Gastrocnemius medialis (tissue), 4 donors: Measurements from ENCODE around the gene TRMT10C. TPM values are rescaled to one million over a fixed set of nuclear protein-coding genes. Genes with fewer than 3 reads are reported as not detected.
A peak's percentile ranks its signal among the peaks of the same experiment; 100 is the strongest.

Experiments
- ATAC-seq, 2 donors: fragments of 150-250 bp; one replicate each; pipeline ENCODE4 v1.9.1; 2016
- DNase-seq, 2 donors: peaks; one replicate each; pipeline ENCODE4 v3.0.0-alpha.2; 2019
- H3K27ac ChIP-seq, 4 donors: fragments of 200-600 bp; sonication (generic); 1 replicate in 1 of 4; 2 replicates in 3 of 4; pipeline ENCODE4 v1.5.1; 2016 to 2018; ENCODE audit warnings: mild to moderate bottlenecking in 2 of 4, moderate library complexity in 1 of 4
- H3K27me3 ChIP-seq, 3 donors: fragments of 200-600 bp; sonication (generic) in 2 of 3; 1 replicate in 1 of 3; 2 replicates in 2 of 3; pipeline versions ENCODE4 v1.5.1 to v1.6.0; 2016 to 2019; ENCODE audit warnings: mild to moderate bottlenecking in 1 of 3, moderate library complexity in 1 of 3
- H3K36me3 ChIP-seq, 2 donors: fragments of 200-600 bp; sonication (generic) in 1 of 2; one replicate each; pipeline ENCODE4 v1.5.1; 2017 to 2018
- H3K4me1 ChIP-seq, 2 donors: fragments of 200-600 bp; sonication (generic) in 1 of 2; one replicate each; pipeline ENCODE4 v1.5.1; 2016 to 2017; ENCODE audit warnings: mild to moderate bottlenecking in 2 of 2
- H3K4me3 ChIP-seq, 4 donors: fragments of 200-600 bp; sonication (generic) in 3 of 4; 1 replicate in 1 of 4; 2 replicates in 3 of 4; pipeline ENCODE4 v1.5.1; 2016 to 2019; ENCODE audit warnings: mild to moderate bottlenecking in 2 of 4
- H3K9me3 ChIP-seq, 3 donors: fragments of 200-600 bp; sonication (generic) in 2 of 3; 1 replicate in 1 of 3; 2 replicates in 2 of 3; pipeline ENCODE4 v1.5.1; 2016 to 2019
- POLR2A ChIP-seq, 2 donors: fragments of 450-650 bp; IDR thresholded peaks; one replicate each; pipeline ENCODE4 v1.6.1; 2017; ENCODE audit warnings: antibody characterized with exemption in 2 of 2, mild to moderate bottlenecking in 2 of 2, moderate library complexity in 2 of 2
- in situ Hi-C, 4 donors: fragments of 200-750 bp; cut with MboI; loops; one replicate each; pipeline versions ENCODE4 v1.15.0 to v1.8.0; 2017; ENCODE audit warnings: low sequenced_read_pairs in 4 of 4
- intact Hi-C: fragments of 100-400 bp; cut with DNase I; formaldehyde crosslinking; loops from one replicate; pipeline ENCODE4 v1.15.1; 2023; ENCODE audit warnings: low total_unique reads
- total RNA-seq, 4 donors: library from RNA; depleted of rRNA; stranded (reverse); fragments of >200 nt; gene quantifications; one replicate each; pipeline versions ENCODE4 v1.1.0 to v1.2.3, GENCODE V29; 2016
- TF ChIP-seq, protein P1 (sequence below), 5 experiments: fragments of 450-650 bp in 3 of 5; fragments of 200-600 bp in 2 of 5; sonication (generic) in 2 of 5; IDR thresholded peaks in 4 of 5; conservative IDR thresholded peaks in 1 of 5; 1 replicate in 4 of 5; 2 replicates in 1 of 5; pipeline ENCODE4 v1.5.1; 2016 to 2019; ENCODE audit warnings: antibody characterized with exemption in 5 of 5, mild to moderate bottlenecking in 3 of 5, moderate library complexity in 3 of 5

Gene TRMT10C
- total RNA-seq, 4 donors from 2014 or later: 17.9 to 33.2 (median 26.2) TPM

DNA sequence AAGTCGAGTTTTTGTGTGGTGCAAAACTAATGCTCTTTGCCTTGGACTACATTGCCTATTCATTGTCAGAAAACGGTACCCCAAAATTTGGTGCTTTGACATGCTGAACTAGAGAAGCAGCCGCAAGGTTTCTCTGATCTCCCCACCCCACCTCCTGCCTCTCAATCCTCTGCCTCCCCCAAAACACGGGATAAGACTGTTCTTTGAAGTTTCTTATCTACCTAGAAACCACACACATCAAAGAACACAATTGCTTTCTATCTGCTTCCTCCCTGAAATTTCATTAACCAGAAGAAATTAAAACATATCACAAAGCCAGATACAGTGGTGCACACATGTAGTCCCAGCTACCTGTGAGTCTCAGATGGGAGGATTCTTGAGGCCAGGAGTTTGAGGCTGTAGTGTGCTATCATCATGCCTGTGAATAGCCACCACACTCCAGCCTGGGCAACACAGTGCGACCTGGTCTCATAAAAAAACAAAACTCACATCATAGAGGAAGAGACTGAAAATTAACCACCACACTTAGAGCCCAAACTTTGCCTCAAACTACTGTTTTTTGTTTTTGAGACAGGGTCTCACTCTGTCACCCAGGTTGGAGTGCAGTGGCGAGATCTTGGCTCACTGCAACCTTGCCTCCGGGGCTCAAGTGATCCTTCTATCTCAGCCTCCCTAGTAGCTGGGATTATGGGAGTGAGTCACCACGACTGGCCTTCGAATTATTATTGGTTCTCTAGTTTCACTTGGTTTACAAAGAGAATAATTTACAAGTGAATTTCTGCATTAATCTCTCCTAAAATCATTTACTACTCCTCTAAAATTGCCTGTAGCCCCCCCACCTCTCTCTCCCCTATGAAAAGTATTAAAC lies 9.6 kb downstream of the TRMT10C start:
- no peaks in the 10 kb centered on the region for H3K9me3 ChIP-seq
- no peak overlapping the region for H3K4me3 ChIP-seq
- peaks cover 19 to 25% of the 10 kb centered on the region in 2 donors for H3K4me1 ChIP-seq
- TF ChIP-seq POLR2A (IDR thresholded peaks at IDR 0.05): no peak
- TF ChIP-seq, protein P1, sequence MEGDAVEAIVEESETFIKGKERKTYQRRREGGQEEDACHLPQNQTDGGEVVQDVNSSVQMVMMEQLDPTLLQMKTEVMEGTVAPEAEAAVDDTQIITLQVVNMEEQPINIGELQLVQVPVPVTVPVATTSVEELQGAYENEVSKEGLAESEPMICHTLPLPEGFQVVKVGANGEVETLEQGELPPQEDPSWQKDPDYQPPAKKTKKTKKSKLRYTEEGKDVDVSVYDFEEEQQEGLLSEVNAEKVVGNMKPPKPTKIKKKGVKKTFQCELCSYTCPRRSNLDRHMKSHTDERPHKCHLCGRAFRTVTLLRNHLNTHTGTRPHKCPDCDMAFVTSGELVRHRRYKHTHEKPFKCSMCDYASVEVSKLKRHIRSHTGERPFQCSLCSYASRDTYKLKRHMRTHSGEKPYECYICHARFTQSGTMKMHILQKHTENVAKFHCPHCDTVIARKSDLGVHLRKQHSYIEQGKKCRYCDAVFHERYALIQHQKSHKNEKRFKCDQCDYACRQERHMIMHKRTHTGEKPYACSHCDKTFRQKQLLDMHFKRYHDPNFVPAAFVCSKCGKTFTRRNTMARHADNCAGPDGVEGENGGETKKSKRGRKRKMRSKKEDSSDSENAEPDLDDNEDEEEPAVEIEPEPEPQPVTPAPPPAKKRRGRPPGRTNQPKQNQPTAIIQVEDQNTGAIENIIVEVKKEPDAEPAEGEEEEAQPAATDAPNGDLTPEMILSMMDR (IDR thresholded peaks at IDR 0.05 in 4 of 5, conservative IDR thresholded peaks at IDR 0.05 in 1 of 5): no peak
- no peaks in the 10 kb centered on the region for H3K27me3 ChIP-seq
- intact Hi-C loops: loop anchor here (10.0 kb wide), 2 partner anchors 274 to 1756 kb away; partner anchors contain the start of genes CMSS1 and NFKBIZ
- no peak overlapping the region for H3K27ac ChIP-seq
- no peaks in the 10 kb centered on the region for H3K36me3 ChIP-seq
- DNase-seq (no peak), ATAC-seq (no peak)
- in situ Hi-C loops: loop anchor here in 2 of 4 donors (5.0 to 10.0 kb wide), 2 partner anchors 56 to 116 kb away; partner anchors contain the start of genes SENP7 (in 2 of the 2) and RPL24 (in 1 of the 2)

DNA sequence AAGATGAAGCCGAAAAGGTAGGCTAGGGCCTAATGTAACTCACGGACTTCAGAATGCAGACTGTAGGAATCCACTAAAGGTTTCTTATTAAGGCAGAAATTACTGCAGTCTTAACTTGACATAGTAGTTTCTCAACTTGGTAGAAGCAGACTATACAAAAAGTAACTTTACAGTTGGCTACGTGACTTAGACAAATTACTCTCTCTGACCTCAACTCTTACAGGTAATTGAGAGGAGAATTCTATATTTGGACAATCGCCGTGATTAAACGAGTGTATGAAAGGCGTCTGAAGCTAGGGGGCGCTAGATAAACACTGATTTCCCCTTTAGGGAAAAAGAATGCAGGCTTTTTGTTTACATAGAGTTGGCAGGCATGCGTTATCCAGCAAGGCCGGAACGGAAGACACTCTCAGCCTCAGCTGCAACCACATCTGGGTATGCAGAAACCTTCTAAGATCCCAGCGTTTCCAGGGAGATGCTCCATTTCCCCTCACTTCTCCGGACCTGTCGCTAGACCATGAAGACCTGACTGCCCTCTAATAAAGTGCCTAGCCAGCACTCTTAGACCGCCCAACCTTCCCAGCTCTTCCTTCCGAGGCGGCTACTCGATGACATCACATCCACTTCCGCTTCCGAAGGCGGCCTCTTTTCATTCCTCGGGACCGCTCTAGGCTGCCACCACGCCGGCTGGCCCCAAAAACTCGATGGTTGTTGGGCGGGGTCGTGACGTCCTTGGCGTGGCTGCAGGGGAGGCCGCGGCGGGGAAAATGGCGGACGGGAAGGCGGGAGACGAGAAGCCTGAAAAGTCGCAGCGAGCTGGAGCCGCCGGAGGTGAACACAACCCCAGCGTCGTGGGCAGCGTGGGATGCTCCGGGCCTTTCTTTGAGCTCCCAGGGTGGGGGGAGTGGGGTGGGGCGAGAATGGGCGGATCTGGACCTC lies 12.1 kb downstream of the TRMT10C start, which contains the start of gene PCNP:
PCNP (plus strand) TSS at position 732 of the 939 bp plus-strand sequence; CDS start at position 768, 36 bp downstream.
- peak within 1 kb of the TSS; percentile 94 to 97 (median 96) for H3K27ac ChIP-seq
- H3K4me3 ChIP-seq: peak within 1 kb of the TSS; percentile 64 to 92 (median 81)
- TF ChIP-seq, protein P1 (IDR thresholded peaks at IDR 0.05 in 4 of 5, conservative IDR thresholded peaks at IDR 0.05 in 1 of 5): peak; percentile 87 to 95 (median 93)
- peak; percentile 79 to 87 for TF ChIP-seq POLR2A (IDR thresholded peaks at IDR 0.05)
- peak; percentile 98 for DNase-seq
- in situ Hi-C loops: loop anchor here in 2 of 4 donors (5.0 to 10.0 kb wide), 2 partner anchors 59 to 114 kb away; partner anchors contain the start of genes SENP7 (in 2 of the 2) and RPL24 (in 1 of the 2)
- peak; percentile 96 to 97 for ATAC-seq
- H3K9me3 ChIP-seq: no peaks in the 10 kb centered on the region
- no peaks in the 10 kb centered on the region for H3K27me3 ChIP-seq
- H3K36me3 ChIP-seq: peaks cover 0 to 8% of the 10 kb centered on the region in 2 donors
- H3K4me1 ChIP-seq: peaks cover 41 to 43% of the 10 kb centered on the region in 2 donors
- intact Hi-C loops: loop anchor here (1.0 to 10.0 kb wide), 7 partner anchors 12 to 1759 kb away; partner anchors contain the start of genes CEP97, CMSS1, NFKBIZ and NXPE3

DNA sequence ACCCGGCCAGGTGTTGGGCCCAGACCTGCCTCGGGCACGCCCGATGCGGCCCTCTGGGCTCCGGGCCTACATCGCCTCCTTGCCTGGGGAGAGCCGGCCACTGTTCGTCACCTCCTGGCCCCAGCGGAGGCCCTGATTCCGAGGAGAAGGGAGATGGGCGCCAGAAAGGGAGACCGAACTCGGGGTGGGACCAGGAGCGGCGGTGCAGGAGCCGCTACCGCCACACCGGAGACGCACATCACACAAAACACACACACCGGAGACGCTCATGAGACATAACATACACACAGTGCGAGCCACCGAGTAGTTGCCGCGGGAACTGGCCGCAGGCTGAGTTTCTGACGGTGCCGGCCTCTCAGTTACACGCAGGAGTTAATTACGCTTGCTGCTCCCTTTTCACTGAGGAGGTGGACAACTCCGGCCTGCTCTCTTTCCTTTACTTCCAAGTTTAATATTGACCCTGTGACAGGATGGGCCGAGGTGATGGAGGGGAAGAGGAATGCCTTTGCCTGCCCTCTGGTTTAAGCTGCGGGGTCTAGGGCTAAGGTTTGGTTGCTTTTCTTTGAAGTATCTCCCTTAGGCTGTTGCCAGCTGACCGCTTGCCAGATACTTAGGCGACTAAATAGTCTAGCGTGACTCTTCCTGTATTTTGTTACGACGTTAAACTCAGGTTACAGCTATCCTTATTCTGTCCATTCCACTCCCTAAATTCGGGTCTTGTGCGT lies 12.9 kb downstream of the TRMT10C start:
- peak overlapping the region; percentile 94 to 97 (median 96) for H3K27ac ChIP-seq
- peak overlapping the region; percentile 64 to 92 (median 81) for H3K4me3 ChIP-seq
- ATAC-seq (peak; percentile 50 to 63), DNase-seq (peak; percentile 46 to 68)
- in situ Hi-C loops: loop anchor here in 2 of 4 donors (5.0 to 10.0 kb wide), 2 partner anchors 60 to 113 kb away; partner anchors contain the start of genes SENP7 (in 2 of the 2) and RPL24 (in 1 of the 2)
- H3K4me1 ChIP-seq: peaks cover 49 to 51% of the 10 kb centered on the region in 2 donors
- no peaks in the 10 kb centered on the region for H3K27me3 ChIP-seq
- TF ChIP-seq, protein P1 (IDR thresholded peaks at IDR 0.05 in 4 of 5, conservative IDR thresholded peaks at IDR 0.05 in 1 of 5): no peak
- no peak for TF ChIP-seq POLR2A (IDR thresholded peaks at IDR 0.05)
- intact Hi-C loops: loop anchor here (1.0 to 10.0 kb wide), 5 partner anchors 13 to 1760 kb away; partner anchors contain the start of genes CEP97, CMSS1, NFKBIZ and TRMT10C
- peaks cover 0 to 8% of the 10 kb centered on the region in 2 donors for H3K36me3 ChIP-seq
- no peaks in the 10 kb centered on the region for H3K9me3 ChIP-seq
